C4-2B (cell line): ENCODE results near the gene ZBTB49.

Source experiments
- CTCF ChIP-seq: fragments of 450-650 bp; conservative IDR thresholded peaks from 2 replicates; pipeline ENCODE4 v1.5.1; 2017; ENCODE audit warnings: mild to moderate bottlenecking
- ZFX ChIP-seq: fragments of 450-650 bp; IDR thresholded peaks from 2 replicates; pipeline ENCODE4 v1.6.1; 2017

- TF ChIP-seq CTCF (no peak), ZFX (no peak)
Measured at GRCh38 chr4:4293279-4293678, 3.2 kb downstream of the ZBTB49 start.
